ENCODE data around the gene ZNRF3. TPM values are rescaled to one million over a fixed set of nuclear protein-coding genes. Genes with fewer than 3 reads are reported as not detected.

The ZNRF3 gene
- total RNA-seq, 4 donors from 2014 or later: 6.1 to 23.2 (median 12.0) TPM

DNA sequence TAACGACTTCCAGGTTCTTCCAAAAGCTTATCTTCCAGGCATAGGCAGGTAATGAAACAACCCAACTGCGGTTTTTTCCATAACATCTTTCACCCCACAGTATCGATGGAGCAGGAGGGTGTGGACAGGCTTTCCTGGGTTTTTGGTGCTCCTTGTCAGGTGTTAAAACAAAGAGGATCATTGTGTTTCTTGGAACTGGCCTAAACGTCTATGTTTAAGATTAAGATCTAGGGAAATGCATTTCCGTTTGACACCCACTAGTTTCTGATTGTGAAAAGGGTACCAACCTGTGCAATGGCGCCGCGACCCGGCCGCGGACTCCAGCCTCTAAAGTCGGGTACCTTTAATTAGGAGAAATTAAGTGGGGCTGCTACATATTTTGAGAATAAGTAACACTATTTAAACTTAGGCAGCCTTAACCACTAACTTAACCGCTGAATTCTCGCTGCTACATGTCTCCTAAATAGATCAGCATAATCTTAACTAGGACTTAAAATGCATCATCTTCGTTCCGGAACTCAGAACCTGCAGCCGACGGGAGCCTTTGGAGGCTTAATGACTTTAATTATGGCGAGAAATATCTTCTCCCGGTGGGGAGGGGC lies 146.7 kb downstream of the ZNRF3 start:
- intact Hi-C loops (cut with DNase I; ENCODE audit: low total_unique reads): loop anchor here (10.0 kb wide), 1 partner anchor 145 kb away; the partner anchor contains the start of gene ZNRF3
- Histone ChIP-seq H3K36me3 (no peaks in the 10 kb centered on the region), H3K9me3 (no peaks in the 10 kb centered on the region), H3K4me3 (peak overlapping the region; percentile 32 to 40), H3K27me3 (no peaks in the 10 kb centered on the region), H3K4me1 (peaks cover 8 to 9% of the 10 kb centered on the region in 2 donors), H3K27ac (peak overlapping the region; percentile 93 to 96)
- DNase-seq: no peak
- TF ChIP-seq, protein P1, sequence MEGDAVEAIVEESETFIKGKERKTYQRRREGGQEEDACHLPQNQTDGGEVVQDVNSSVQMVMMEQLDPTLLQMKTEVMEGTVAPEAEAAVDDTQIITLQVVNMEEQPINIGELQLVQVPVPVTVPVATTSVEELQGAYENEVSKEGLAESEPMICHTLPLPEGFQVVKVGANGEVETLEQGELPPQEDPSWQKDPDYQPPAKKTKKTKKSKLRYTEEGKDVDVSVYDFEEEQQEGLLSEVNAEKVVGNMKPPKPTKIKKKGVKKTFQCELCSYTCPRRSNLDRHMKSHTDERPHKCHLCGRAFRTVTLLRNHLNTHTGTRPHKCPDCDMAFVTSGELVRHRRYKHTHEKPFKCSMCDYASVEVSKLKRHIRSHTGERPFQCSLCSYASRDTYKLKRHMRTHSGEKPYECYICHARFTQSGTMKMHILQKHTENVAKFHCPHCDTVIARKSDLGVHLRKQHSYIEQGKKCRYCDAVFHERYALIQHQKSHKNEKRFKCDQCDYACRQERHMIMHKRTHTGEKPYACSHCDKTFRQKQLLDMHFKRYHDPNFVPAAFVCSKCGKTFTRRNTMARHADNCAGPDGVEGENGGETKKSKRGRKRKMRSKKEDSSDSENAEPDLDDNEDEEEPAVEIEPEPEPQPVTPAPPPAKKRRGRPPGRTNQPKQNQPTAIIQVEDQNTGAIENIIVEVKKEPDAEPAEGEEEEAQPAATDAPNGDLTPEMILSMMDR (IDR thresholded peaks at IDR 0.05): no peak
- no peak for TF ChIP-seq POLR2A (IDR thresholded peaks at IDR 0.05)

GRCh38 chr22:29030618-29031226 lies 147.3 kb downstream of the ZNRF3 start:
- peak in 1 of 2 donors; percentile 41 for TF ChIP-seq POLR2A (IDR thresholded peaks at IDR 0.05)
- TF ChIP-seq, protein P1 (IDR thresholded peaks at IDR 0.05): no peak
- H3K27ac ChIP-seq: peak overlapping the region; percentile 93 to 96
- no peaks in the 10 kb centered on the region for H3K27me3 ChIP-seq
- H3K4me3 ChIP-seq: peak overlapping the region; percentile 32 to 40
- peak; percentile 80 to 88 for DNase-seq
- no peaks in the 10 kb centered on the region for H3K36me3 ChIP-seq
- no peaks in the 10 kb centered on the region for H3K9me3 ChIP-seq
- intact Hi-C loops (cut with DNase I; ENCODE audit: low total_unique reads): loop anchor here (10.0 kb wide), 1 partner anchor 146 kb away; the partner anchor contains the start of gene ZNRF3
- peaks cover 8 to 9% of the 10 kb centered on the region in 2 donors for H3K4me1 ChIP-seq

GRCh38 chr22:29031227-29032011 lies 148.0 kb downstream of the ZNRF3 start:
- H3K4me1 ChIP-seq: peaks cover 8 to 9% of the 10 kb centered on the region in 2 donors
- TF ChIP-seq, protein P1 (IDR thresholded peaks at IDR 0.05): peak in 2 of 4 experiments; percentile 3 to 20
- peak; percentile 13 to 22 for TF ChIP-seq POLR2A (IDR thresholded peaks at IDR 0.05)
- no peaks in the 10 kb centered on the region for H3K36me3 ChIP-seq
- intact Hi-C loops (cut with DNase I; ENCODE audit: low total_unique reads): loop anchor here (10.0 kb wide), 1 partner anchor 147 kb away; the partner anchor contains the start of gene ZNRF3
- H3K4me3 ChIP-seq: peak overlapping the region; percentile 32 to 40
- peak overlapping the region; percentile 93 to 96 for H3K27ac ChIP-seq
- no peaks in the 10 kb centered on the region for H3K9me3 ChIP-seq
- no peaks in the 10 kb centered on the region for H3K27me3 ChIP-seq
- peak; percentile 65 to 85 for DNase-seq

- Histone ChIP-seq H3K4me3 (no peak overlapping the region), H3K27me3 (no peaks in the 10 kb centered on the region), H3K36me3 (no peaks in the 10 kb centered on the region), H3K4me1 (peaks cover 8 to 9% of the 10 kb centered on the region in 2 donors), H3K9me3 (no peaks in the 10 kb centered on the region), H3K27ac (peak overlapping the region; percentile 93 to 96)
- intact Hi-C loops (cut with DNase I; ENCODE audit: low total_unique reads): loop anchor here (10.0 kb wide), 1 partner anchor 147 kb away; the partner anchor contains the start of gene ZNRF3
- DNase-seq: no peak
- TF ChIP-seq, protein P1 (IDR thresholded peaks at IDR 0.05): peak in 1 of 4 experiments; percentile 5
- TF ChIP-seq POLR2A (IDR thresholded peaks at IDR 0.05): no peak
These were observed 148.7 kb downstream of the ZNRF3 start for GRCh38 chr22:29032014-29032475.

All from uterus (tissue), 4 donors.